NCI-H446 treated with DMSO at 0.1 percent for 48 hours (cell line): ENCODE measurements around the gene XIRP1.

Source experiments
- DNase-seq: peaks from one replicate; lab custom pipeline; 2025; lab: John Stamatoyannopoulos, UW

Gene XIRP1

GRCh38 chr3:39142067-39142466 is 50.3 kb downstream of the XIRP1 start:
- DNase-seq: no peak

GRCh38 chr3:39141171-39141995 is 51.0 kb downstream of the XIRP1 start:
- no peak for DNase-seq

GRCh38 chr3:39140341-39140971 is 51.9 kb downstream of the XIRP1 start:
- DNase-seq: no peak

GRCh38 chr3:39139442-39139841 is 53.0 kb downstream of the XIRP1 start:
- DNase-seq: no peak

- no peak for DNase-seq
Observed at GRCh38 chr3:39138804-39139415, 53.5 kb downstream of the XIRP1 start.

- no peak for DNase-seq
Observed at GRCh38 chr3:39137991-39138803, 54.2 kb downstream of the XIRP1 start.

- no peak for DNase-seq
Observed at GRCh38 chr3:39137435-39137936, 54.9 kb downstream of the XIRP1 start.

GRCh38 chr3:39136533-39137434 is 55.6 kb downstream of the XIRP1 start:
- no peak for DNase-seq

- DNase-seq: no peak
Observed at GRCh38 chr3:39135170-39135805, 57.1 kb downstream of the XIRP1 start.

- no peak for DNase-seq
Observed at GRCh38 chr3:39134305-39134704, 58.1 kb downstream of the XIRP1 start.

- no peak for DNase-seq
Observed at GRCh38 chr3:39133822-39134221, 58.6 kb downstream of the XIRP1 start.
